ENCODE measurements around the gene SYT5.

- TF ChIP-seq CTCF (optimal IDR thresholded peaks at IDR 0.05 in 1 of 3, IDR thresholded peaks at IDR 0.05 in 1 of 3, conservative IDR thresholded peaks at IDR 0.05 in 1 of 3; ENCODE audit: extremely low read depth in 1 of 3, insufficient read depth in 2 of 3, low read length in 3 of 3) (no peak), EZH2 (IDR thresholded peaks at IDR 0.05; ENCODE audit: low read length) (no peak)
These were observed 19.6 kb upstream of the SYT5 start for GRCh38 chr19:55199620-55200204.

Measured in keratinocyte (primary cell).